Gastrocnemius medialis (tissue), 4 donors: ENCODE results near the gene GGTLC3.
"Not testable (repeated sequence)": the region's sequence is repeated elsewhere in the genome, so short reads cannot be mapped to it uniquely, and the experiment has no call there.

Experiments used
- CTCF ChIP-seq, 5 experiments: fragments of 450-650 bp in 3 of 5; fragments of 200-600 bp in 2 of 5; sonication (generic) in 2 of 5; IDR thresholded peaks in 4 of 5; conservative IDR thresholded peaks in 1 of 5; 1 replicate in 4 of 5; 2 replicates in 1 of 5; pipeline ENCODE4 v1.5.1; 2016 to 2019; ENCODE audit warnings: antibody characterized with exemption in 5 of 5, mild to moderate bottlenecking in 3 of 5, moderate library complexity in 3 of 5
- POLR2A ChIP-seq, 2 donors: fragments of 450-650 bp; IDR thresholded peaks; one replicate each; pipeline ENCODE4 v1.6.1; 2017; ENCODE audit warnings: antibody characterized with exemption in 2 of 2, mild to moderate bottlenecking in 2 of 2, moderate library complexity in 2 of 2

DNA sequence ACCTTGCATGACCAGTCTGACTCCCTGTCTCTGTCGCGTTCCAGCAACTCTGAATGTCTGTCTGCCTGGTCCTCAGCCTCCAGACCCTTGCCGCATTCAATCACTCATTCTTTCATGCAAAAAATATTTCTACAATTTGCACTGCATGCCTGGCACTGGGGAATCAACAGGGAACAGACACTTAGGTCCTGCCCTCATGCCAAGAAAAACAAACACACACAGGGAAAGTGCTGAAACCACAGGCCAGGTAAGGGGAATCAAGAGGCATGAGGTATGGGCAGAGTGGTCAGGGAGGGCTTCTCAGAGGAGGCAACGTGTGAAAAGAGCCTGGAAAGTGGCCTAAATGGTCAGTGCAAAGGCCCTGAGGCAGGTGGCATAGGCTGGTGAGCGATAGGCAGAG lies at the start of gene GGTLC3:
- TF ChIP-seq POLR2A (IDR thresholded peaks at IDR 0.05); CTCF (IDR thresholded peaks at IDR 0.05 in 4 of 5, conservative IDR thresholded peaks at IDR 0.05 in 1 of 5): not testable (repeated sequence)
